ENCODE measurements around the gene CERK.

Gene CERK

DNA sequence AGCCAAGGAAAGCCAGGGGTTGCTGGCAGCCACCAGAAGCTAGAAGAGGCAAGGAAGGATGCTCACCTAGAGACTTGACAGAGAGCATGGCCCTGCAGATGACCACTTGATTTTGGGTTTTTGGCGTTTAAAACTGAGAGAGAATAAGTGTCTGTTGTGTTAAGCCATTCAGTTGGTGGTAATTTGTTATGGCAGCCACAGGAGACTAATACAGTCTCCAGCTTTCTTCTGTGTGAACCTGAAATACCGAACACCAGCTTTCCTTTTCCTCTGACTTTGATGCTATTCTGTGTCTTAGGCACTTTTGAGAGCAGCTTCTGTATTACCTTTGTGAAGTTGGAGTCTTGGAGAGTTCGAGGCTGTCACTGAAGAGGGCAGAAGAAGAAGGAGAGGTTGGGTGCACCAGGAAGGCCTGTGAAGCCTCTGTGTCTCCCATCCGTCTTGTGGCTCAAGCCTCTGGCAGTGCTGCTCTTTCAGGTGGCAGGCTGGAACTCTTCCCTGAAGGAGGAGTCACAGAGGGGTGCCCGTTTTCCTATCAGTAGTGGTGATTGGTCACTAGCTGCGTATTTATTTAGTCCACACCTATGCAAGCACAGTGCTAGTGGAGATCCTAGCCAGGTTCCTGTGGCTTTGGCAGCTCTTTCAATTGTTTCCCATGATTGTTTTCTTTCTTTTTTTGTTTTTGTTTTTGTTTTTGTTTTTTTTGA is 26.9 kb upstream of the CERK start:
- DNase-seq (ENCODE audit: low read depth): no peak

GRCh38 chr22:46764140-46764680 is 26.2 kb upstream of the CERK start:
- DNase-seq (ENCODE audit: low read depth): no peak

DNA sequence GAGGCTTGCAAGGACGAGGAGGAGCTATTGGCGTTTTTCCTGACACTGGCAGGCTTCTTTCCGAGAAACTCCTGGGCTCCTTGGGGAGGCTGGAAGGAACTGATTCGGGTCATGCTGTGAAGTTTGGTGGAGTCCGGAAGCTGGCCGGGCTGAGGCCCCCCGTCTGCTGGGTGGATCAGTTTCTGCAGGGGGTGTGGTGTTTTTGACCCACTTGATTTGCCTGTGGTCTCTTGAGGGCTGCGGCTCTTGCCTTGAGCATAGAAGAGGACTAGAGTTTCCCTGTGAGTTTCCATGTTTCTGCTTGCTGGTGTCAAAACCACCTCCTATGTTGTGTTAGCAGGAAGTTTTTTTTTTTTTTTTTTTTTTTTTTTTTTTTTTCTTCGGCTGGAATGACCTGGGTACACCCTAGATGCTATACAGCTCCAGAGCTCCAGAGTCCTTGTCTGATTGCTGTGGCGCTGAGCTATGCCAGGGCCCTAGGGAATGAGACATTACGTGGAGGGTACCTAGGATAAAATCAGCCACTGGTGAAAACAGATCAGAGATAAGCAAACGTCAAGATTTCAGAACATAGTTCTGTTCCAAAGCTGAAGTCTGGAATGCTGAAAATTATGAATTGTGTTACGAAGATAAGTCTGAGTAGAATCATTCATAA is 25.1 kb upstream of the CERK start:
- DNase-seq (ENCODE audit: low read depth): no peak

GRCh38 chr22:46762238-46763050 is 24.4 kb upstream of the CERK start, which contains the start of gene TBC1D22A:
TSS of gene TBC1D22A (plus strand) at chr22:46762650. CDS start at chr22:46762787, 137 bp downstream.
- DNase-seq (ENCODE audit: low read depth): peak; percentile 93

GRCh38 chr22:46761539-46762237 is 23.6 kb upstream of the CERK start:
- no peak for DNase-seq (ENCODE audit: low read depth)

DNA sequence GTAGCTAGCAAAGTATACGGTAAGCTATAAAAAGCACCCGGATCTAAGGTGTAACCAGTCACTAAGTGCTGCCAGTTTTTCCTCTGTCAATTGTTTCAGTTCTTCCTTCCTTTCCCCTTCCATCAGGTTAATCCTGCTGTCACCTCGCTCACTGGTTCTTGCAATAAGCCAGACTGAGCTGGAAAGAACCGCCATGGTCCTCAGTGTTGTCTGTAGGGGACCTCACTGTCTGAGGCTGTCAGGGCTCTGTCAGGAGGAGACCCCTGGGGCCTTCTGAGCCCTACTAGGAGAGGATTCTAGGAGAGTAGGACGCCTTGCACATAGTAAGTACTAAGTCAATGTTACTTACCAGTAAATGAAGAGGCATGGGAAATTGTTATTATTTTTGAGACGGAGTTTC is 23.0 kb upstream of the CERK start:
- no peak for DNase-seq (ENCODE audit: low read depth)

DNA sequence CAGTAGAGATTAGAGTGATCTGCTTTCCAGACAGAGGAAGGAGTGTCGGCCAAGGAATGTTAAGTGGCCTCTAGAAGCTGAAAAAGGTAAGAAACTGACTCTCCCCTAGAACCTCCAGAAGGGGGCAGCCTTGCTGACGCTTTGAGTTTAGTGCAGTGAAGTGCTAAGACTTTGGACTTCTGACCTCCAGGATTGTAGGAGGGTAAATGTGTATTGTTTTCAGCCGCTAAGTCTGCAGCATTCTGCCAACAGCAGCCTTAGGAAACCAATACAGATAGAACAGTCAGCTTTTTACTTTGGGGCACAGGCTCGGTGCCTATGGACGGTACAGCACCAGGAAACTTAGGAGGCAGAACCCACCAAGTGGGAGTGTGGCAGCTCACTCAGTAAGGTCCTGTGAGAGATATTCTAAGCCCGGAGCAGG is 20.8 kb upstream of the CERK start:
- DNase-seq (ENCODE audit: low read depth): no peak

DNA sequence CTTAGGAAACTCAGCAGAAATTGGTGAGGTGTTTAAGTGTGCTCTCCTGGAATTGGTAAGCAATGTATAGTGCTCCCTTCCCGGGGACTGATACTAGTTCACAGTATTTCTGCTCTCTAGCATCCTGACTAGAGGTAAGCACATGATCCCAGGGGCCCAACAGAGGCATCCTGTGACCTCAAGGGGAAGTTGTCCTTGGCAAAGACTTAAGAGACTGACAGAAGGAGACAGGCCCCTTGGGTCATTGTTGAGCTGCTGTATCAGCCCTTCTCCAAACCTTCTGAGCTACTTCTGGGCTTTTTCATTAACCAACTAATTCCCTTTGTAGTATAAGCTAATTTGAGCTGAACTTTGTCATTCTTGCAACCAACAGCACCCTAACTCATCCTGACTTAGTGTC is 20.1 kb upstream of the CERK start:
- DNase-seq (ENCODE audit: low read depth): no peak

- DNase-seq (ENCODE audit: low read depth): no peak
Observed at GRCh38 chr22:46757104-46757503, 19.1 kb upstream of the CERK start.

- DNase-seq (ENCODE audit: low read depth): no peak
Observed at GRCh38 chr22:46756097-46756496, 18.0 kb upstream of the CERK start.

DNA sequence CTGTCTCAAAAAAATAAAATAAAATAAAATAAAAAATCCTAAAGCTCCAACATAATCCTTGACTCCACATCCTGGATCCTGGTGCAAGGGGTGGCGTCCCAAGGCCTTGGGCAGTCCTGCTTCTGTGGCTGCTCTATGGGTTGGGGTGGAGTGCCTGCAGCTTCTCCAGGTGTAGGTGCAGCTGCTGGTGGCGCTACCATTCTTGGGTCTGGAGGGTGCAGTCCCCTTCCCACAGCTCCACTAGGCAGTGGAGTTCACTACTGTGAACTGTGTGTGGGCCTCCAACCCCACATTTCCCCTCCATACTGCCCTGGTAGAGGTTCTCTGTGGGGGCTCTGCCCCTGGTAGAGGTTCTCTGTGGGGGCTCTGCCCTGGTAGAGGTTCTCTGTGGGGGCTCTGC is 17.5 kb upstream of the CERK start:
- no peak for DNase-seq (ENCODE audit: low read depth)

GRCh38 chr22:46754826-46755225 is 16.8 kb upstream of the CERK start:
- no peak for DNase-seq (ENCODE audit: low read depth)

DNA sequence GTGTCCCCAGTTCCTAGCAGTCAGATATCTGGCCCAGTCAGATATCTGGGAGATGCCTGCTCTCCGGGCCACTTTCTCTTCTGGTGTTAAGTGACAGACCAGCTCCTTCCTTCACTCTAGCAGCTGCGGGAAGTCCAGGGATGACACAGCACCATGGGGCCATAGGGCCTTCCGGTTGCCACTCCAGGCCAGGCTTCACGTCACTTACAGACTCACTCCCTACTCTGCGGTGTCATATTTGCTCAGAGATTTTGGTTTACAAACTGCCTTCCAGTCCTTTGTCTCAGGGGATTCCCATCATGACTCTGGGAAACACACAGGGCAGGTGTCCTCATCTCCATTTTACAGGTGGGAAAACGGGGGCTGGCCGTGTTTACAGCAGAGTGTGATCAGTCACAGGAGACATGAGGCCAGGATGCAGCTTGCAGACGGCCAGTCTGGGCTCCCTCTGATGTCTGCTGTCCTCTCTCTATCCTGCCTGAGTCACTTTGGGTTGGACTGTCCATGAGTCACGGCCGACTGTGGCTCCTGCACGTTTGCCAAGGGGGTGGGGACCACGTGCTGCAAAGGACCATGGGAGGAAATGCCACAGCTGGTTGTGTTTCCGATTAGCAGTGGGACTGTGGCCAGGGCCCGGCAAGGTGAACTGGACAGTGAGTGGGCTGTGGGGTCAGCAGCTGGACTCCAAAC is 16.2 kb upstream of the CERK start:
- no peak for DNase-seq (ENCODE audit: low read depth)

DNA sequence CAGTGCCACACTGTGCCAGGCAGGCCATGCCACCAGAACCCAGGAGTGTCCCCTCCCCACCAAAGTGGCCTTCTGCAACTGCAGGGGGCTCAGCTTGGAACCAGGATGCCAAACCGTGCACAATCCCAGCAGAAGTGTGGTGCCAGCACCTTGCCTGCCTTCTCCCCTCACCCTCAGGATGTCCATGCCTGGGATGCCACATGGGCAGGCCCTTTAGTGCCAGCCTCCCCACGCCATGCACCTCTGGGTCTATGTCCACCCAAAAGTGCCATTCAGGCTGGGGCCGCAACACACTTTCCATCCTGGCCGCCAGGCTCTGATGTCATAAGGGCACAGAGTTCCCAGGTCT is 15.7 kb upstream of the CERK start:
- no peak for DNase-seq (ENCODE audit: low read depth)

GRCh38 chr22:46753360-46753759 is 15.3 kb upstream of the CERK start:
- DNase-seq (ENCODE audit: low read depth): no peak

DNA sequence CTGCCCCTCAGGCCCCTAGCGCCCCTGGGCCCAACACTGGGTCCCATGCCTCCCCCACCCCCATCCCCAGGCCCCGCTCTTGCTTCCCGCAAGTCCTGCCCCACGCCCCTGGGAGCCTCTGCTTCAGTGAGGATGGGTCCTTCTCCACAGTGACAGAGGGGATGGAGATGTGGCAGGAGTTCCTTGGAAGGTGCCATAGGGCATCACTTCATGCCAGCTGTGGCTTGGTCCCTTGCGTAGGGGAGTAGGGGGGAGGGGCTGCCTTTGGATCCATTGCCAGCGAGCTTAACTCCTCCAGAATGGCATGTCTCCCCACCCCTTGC is 14.9 kb upstream of the CERK start:
- no peak for DNase-seq (ENCODE audit: low read depth)

DNA sequence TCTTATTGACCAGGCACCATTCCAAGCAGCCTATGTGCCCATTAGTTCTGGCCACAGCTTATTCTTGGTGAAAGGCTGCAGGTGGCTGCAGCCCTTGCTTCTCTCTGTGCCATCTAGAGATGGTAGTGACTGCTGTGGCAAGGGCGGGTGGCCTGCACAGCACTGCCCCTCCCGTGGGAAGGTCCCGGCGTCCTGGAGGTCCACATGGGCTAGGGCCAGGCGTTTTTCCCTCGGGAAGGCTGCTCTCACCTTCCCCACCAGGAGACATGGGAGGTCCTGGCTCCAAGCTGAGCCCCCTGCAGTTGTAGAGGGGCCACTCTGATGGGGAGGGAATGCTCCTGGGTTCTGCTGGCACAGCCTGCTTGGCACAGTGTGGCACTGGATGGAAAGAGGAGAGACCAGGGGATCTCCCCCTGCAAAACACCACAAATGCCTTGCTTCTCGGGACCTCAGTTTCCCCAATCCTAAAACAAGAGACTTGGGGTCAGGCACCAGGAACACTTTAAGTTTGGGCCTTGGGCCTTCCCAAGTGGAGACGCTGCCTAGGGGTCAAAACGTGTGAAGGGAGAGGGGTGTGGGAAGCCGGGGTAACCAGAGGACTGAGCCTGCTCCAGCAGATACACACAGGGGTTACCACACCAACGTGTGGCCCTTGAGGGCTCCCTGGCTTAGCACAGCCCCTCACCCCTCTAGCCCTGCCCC is 14.4 kb upstream of the CERK start:
- no peak for DNase-seq (ENCODE audit: low read depth)

DNA sequence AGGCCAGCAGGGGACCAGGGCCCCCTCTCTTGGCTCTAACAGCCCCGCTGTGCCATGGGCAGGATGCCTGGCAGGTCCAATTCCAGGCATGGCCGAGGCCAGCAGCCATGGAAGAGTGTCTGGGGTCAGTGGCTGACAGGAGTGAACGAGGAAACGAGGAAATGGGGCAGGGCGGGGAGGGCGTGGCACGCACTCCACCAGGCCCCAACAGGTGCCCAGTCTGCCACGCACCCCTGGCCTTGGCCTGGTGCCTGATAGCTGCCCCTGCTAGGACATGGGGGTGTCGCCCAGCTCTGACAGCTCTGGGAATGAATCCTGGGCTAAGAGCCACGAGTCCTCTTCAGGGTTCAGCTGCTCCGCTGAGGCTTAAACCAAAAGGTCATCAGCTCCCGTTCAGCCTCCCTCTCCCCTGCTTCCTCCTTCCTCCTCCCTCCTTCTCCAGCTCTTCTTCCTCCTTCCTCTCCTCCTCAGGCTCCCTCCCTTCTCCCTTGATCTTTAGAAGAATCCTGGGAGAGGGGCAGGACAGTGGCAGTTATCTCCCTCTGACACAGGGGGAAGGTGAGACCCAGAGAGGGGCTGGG is 12.9 kb upstream of the CERK start:
- no peak for DNase-seq (ENCODE audit: low read depth)

DNA sequence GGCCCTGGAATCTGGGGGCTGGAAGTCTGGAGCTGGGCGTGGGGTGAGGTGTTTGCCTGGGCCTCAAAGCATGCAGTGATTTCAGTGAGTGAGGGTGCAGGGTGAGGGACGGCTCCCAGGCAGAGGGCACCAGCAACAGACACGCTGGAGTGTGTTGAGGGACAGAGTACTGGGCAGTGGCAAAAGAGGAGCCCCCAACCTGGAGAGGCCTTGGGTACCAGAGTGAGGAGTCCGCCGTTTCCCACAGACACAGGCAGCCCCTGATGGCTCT is 12.4 kb upstream of the CERK start:
- DNase-seq (ENCODE audit: low read depth): no peak

DNA sequence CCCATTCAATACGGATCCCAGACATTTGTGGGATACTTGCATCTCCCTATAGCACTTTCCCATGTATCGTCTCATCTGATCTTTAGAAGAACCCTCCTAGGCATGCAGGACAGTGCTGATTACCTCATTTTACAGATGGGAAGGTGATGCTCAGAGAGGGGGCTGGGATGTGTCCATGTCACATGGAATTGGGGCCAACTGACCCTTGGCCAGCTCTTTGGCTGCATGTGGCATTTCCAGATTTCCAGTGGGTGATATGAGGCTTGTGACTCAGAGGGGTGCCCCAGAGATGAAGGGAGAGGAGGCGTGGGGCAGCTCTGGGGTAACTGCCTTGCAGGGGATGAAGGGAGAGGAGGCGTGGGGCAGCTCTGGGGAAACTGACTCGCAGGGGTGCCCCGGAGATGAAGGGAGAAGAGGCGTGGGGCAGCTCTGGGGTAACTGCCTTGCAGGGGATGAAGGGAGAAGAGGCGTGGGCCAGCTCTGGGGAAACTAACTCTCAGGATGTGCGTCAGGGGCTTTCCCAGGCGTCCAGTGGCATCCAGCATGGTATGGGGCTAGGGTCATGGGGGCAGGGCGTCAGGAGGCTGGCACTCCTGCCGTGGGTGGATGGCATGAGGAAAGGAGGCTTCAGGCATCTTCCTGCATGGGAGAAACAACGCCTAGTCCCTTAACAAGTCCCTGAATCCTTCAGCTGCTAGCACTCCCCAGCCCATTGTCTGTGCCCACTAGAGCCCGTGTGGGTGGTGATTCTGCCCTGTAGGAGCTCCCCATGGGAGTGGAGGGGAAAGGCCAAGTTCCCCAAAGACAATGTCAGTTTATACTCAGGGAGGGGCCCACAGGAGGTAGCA is 11.9 kb upstream of the CERK start:
- no peak for DNase-seq (ENCODE audit: low read depth)

All from activated T-cell treated with anti-CD3 and anti-CD28 coated beads for 48 hours (primary cell).